Thyroid gland (tissue), 4 donors: Measurements from ENCODE around the gene RIN1. TPM values are rescaled to one million over a fixed set of nuclear protein-coding genes. Genes with fewer than 3 reads are reported as not detected.

ENCODE experiments used
- DNase-seq, 2 donors: peaks; one replicate each; pipeline ENCODE4 v3.0.0-alpha.2; 2019
- H3K27ac ChIP-seq, 3 donors: fragments of 200-600 bp; sonication (generic); 1 replicate in 2 of 3; 2 replicates in 1 of 3; pipeline ENCODE4 v1.5.1; 2016 to 2019; ENCODE audit warnings: mild to moderate bottlenecking in 1 of 3, moderate library complexity in 1 of 3
- H3K27me3 ChIP-seq: fragments of 200-600 bp; sonication (generic); one replicate; pipeline ENCODE4 v1.5.1; 2019
- H3K36me3 ChIP-seq, 2 donors: fragments of 200-600 bp; sonication (generic); one replicate each; pipeline ENCODE4 v1.5.1; 2016 to 2019
- H3K4me1 ChIP-seq, 2 donors: fragments of 200-600 bp; sonication (generic); one replicate each; pipeline ENCODE4 v1.5.1; 2017 to 2019
- H3K4me3 ChIP-seq, 3 donors: fragments of 200-600 bp; sonication (generic); replicated peaks in 1 of 3; 1 replicate in 2 of 3; 2 replicates in 1 of 3; pipeline ENCODE4 v1.5.1; 2016; ENCODE audit warnings: mild to moderate bottlenecking in 1 of 3
- H3K9me3 ChIP-seq: fragments of 200-600 bp; sonication (generic); one replicate; pipeline ENCODE4 v1.5.1; 2017
- POLR2A ChIP-seq, 2 donors: fragments of 450-650 bp; IDR thresholded peaks; one replicate each; pipeline ENCODE4 v1.6.1; 2017; ENCODE audit warnings: antibody characterized with exemption in 2 of 2, mild to moderate bottlenecking in 2 of 2, moderate library complexity in 1 of 2
- WGBS, 2 donors: methylation state at CpG; one replicate each; pipeline ENCODE4 v1.1.5; 2017; 5-methylcytosine and 5-hydroxymethylcytosine counted together
- intact Hi-C: fragments of 100-400 bp; cut with DNase I; formaldehyde crosslinking; loops from one replicate; pipeline ENCODE4 v1.15.1; 2023
- total RNA-seq, 4 donors: library from RNA; depleted of rRNA; stranded (reverse); fragments of >200 nt; gene quantifications; one replicate each; pipeline ENCODE4 v1.2.3, GENCODE V29; 2016
- TF ChIP-seq, protein P1 (sequence below), 6 experiments: fragments of 200-600 bp in 3 of 6; fragments of 450-650 bp in 3 of 6; sonication (generic) in 3 of 6; IDR thresholded peaks; one replicate each; pipeline ENCODE4 v1.5.1; 2016 to 2019; ENCODE audit warnings: antibody characterized with exemption in 6 of 6, mild to moderate bottlenecking in 2 of 6, inconsistent platforms in 1 of 6, moderate library complexity in 1 of 6

Gene RIN1
- total RNA-seq, 4 donors from 2014 or later = 1.3 to 7.9 (median 2.2) TPM

DNA sequence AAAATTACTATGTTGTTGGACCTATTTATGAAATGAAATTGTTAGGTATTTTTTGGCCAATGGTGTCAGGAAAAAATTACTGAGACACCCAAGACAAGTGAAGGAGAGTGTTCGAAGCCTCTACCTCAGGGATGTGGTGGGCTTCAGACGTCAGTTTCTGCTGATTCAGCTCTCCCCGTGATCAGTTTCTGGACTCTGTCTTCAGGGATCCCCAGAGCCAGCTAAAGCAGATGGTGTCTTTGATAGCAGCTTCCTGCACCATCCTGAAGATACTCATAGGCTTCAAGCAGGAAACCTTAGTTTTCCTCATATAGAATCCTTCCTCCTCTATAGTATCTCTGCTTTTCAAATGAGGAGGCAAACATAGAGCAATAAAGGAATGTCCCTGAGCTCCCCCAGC is 26.8 kb downstream of the RIN1 start:
- intact Hi-C loops = no loop called here
- no peaks in the 10 kb centered on the region for H3K27me3 ChIP-seq
- H3K4me1 ChIP-seq = peaks cover 6 to 12% of the 10 kb centered on the region in 2 donors
- no peak overlapping the region for H3K27ac ChIP-seq
- no peaks in the 10 kb centered on the region for H3K36me3 ChIP-seq
- DNase-seq = no peak
- no peak overlapping the region for H3K4me3 ChIP-seq
- 60 to 62% methylated on average over 3 of the region's 3 CpGs for WGBS, 2 donors
- H3K9me3 ChIP-seq = no peaks in the 10 kb centered on the region
- TF ChIP-seq POLR2A (IDR thresholded peaks at IDR 0.05) = no peak
- TF ChIP-seq, protein P1, sequence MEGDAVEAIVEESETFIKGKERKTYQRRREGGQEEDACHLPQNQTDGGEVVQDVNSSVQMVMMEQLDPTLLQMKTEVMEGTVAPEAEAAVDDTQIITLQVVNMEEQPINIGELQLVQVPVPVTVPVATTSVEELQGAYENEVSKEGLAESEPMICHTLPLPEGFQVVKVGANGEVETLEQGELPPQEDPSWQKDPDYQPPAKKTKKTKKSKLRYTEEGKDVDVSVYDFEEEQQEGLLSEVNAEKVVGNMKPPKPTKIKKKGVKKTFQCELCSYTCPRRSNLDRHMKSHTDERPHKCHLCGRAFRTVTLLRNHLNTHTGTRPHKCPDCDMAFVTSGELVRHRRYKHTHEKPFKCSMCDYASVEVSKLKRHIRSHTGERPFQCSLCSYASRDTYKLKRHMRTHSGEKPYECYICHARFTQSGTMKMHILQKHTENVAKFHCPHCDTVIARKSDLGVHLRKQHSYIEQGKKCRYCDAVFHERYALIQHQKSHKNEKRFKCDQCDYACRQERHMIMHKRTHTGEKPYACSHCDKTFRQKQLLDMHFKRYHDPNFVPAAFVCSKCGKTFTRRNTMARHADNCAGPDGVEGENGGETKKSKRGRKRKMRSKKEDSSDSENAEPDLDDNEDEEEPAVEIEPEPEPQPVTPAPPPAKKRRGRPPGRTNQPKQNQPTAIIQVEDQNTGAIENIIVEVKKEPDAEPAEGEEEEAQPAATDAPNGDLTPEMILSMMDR (IDR thresholded peaks at IDR 0.05) = no peak

DNA sequence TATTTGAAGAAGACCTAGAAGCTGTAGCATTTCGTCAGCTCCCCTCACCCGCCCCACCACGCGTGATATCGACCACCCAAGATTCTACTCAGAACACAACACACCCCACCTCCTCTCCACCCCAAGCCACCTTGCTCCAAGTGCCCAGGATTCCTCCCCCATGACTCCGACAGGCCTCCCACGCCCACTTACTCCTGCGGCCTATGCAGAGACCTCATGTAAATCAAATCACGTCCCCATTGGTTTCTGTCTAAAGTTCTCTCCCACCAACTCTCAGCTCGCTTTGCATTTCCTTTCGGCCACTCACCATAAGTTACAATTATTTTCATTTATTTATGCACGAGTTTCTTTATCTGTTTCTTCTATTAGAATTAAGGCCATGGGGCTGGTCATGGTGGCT is 33.6 kb downstream of the RIN1 start:
- intact Hi-C loops = no loop called here
- Histone ChIP-seq H3K4me3 (no peak overlapping the region), H3K9me3 (no peaks in the 10 kb centered on the region), H3K4me1 (no peaks in the 10 kb centered on the region), H3K27ac (no peak overlapping the region), H3K36me3 (no peaks in the 10 kb centered on the region), H3K27me3 (no peaks in the 10 kb centered on the region)
- no peak for DNase-seq
- TF ChIP-seq, protein P1 (IDR thresholded peaks at IDR 0.05) = no peak
- no peak for TF ChIP-seq POLR2A (IDR thresholded peaks at IDR 0.05)
- 89 to 90% methylated on average over 12 of the region's 12 CpGs for WGBS, 2 donors

DNA sequence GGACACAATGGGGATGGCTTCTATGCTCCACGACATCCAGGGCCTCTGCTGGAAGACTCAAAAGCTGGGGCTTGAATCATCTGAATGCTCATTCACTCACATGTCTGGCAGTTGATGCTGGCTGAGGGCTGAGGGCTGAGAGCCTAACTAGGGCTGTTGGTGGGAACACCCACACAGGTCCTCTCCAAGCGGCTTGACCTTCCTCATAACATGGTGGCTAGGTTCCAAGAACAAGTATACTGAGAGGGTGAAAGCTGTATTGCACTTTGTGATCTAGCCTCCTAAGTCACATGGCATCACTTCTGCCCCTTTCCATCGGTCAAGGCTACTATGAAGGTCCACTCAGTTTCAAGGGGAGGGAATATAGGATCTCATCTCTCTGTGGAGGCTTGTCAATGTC is 37.0 kb downstream of the RIN1 start:
- Histone ChIP-seq H3K4me1 (no peaks in the 10 kb centered on the region), H3K4me3 (no peak overlapping the region), H3K36me3 (no peaks in the 10 kb centered on the region), H3K27ac (no peak overlapping the region), H3K9me3 (no peaks in the 10 kb centered on the region), H3K27me3 (no peaks in the 10 kb centered on the region)
- DNase-seq = no peak
- no peak for TF ChIP-seq POLR2A (IDR thresholded peaks at IDR 0.05)
- TF ChIP-seq, protein P1 (IDR thresholded peaks at IDR 0.05) = no peak
- intact Hi-C loops = no loop called here
- 63 to 73% methylated on average over 3 of the region's 3 CpGs for WGBS, 2 donors

DNA sequence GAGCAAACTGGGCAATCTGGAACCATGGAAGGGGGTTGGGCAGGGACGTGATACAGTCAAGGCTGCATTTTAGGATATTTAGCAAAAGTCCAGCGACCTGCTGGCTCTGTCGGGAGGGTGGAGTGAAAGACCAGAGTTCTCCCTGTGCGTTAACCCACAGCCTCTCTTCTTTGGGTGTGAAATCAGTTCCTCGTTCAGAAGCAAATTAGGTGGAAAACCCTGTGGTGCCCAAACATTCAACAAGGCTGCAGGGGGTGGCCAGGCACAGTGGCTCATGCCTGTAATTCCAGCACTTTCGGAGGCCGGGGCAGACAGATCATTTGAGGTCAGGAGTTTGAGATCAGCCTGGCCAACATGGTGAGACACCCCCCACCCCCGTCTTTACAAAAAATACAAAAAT is 38.6 kb downstream of the RIN1 start:
- Histone ChIP-seq H3K9me3 (no peaks in the 10 kb centered on the region), H3K4me3 (no peak overlapping the region), H3K36me3 (no peaks in the 10 kb centered on the region), H3K27me3 (no peaks in the 10 kb centered on the region), H3K4me1 (no peaks in the 10 kb centered on the region), H3K27ac (no peak overlapping the region)
- TF ChIP-seq POLR2A (IDR thresholded peaks at IDR 0.05) = no peak
- TF ChIP-seq, protein P1 (IDR thresholded peaks at IDR 0.05) = no peak
- DNase-seq = no peak
- intact Hi-C loops = no loop called here
- WGBS, 2 donors = 41 to 64% methylated on average over 4 to 8 of the region's 8 CpGs

DNA sequence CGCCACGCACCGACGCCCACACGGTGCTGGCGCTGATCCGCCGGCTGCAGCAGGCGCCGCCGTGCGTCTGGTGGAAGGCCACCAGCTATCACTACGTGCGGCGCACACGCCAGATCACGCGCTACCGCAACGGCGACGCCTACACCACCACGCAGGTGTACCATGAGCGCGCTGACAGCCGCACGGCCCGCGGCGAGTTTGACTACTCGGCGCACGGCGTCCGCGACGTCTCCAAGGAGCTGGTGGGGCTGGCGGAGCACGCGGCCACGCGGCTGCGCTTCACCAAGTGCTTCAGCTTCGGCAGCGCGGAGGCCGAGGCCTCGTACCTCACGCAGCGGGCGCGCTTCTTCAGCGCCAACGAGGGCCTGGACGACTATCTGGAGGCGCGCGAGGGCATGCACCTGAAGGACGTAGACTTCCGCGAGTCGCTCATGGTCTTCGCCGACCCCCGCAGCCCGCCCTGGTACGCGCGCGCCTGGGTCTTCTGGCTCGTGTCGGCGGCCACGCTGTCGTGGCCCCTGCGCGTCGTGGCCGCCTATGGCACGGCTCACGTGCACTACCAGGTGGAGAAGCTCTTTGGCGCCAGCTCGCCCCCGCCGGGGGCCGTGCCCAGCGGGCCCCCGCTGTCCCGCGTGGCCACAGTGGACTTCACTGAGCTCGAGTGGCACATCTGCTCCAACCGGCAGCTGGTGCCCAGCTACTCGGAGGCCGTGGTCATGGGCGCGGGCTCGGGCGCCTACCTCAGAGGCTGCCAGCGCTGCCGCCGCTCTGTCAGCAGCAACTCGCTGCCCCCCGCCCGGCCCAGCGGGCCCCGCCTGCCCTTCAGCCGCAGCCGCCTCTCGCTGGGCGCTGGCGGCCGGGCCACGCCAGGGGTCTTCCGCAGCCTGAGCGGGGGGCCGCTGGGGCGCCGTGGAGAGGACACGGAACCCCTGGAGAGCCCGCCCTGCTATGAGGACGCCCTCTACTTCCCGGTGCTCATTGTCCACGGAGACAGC is 41.3 kb downstream of the RIN1 start:
- TF ChIP-seq, protein P1 (IDR thresholded peaks at IDR 0.05) = no peak
- no peak for TF ChIP-seq POLR2A (IDR thresholded peaks at IDR 0.05)
- no peak overlapping the region for H3K27ac ChIP-seq
- H3K36me3 ChIP-seq = no peaks in the 10 kb centered on the region
- intact Hi-C loops = no loop called here
- no peak overlapping the region for H3K4me3 ChIP-seq
- peaks cover 5 to 9% of the 10 kb centered on the region in 2 donors for H3K4me1 ChIP-seq
- WGBS, 2 donors = 75 to 85% methylated on average over 28 to 70 of the region's 123 CpGs
- H3K27me3 ChIP-seq = peaks cover 4% of the 10 kb centered on the region
- H3K9me3 ChIP-seq = no peaks in the 10 kb centered on the region
- DNase-seq = no peak
